HG03460 (cell line): ENCODE measurements around the gene ECE1.
A peak's percentile ranks its signal among the peaks of the same experiment; 100 is the strongest.
"Not testable (repeated sequence)": the region's sequence is repeated elsewhere in the genome, so short reads cannot be mapped to it uniquely, and the experiment has no call there.

Experiments
- ATAC-seq: cut with Tn5 transposase; IDR thresholded peaks from one replicate; pipeline ENCODE4 v1.9.1; 2021; ENCODE audit not compliant: unreplicated experiment

ECE1 gene

GRCh38 chr1:21292984-21293536, 2.8 kb upstream of the ECE1 start:
- peak; percentile 37 for ATAC-seq

GRCh38 chr1:21292503-21292983, 2.3 kb upstream of the ECE1 start:
- ATAC-seq, result no peak

GRCh38 chr1:21291964-21292363, 1.7 kb upstream of the ECE1 start:
- ATAC-seq, result no peak

- no peak for ATAC-seq
Measured at GRCh38 chr1:21291184-21291583, 921 bp upstream of the ECE1 start.

GRCh38 chr1:21290546-21290944, 282 bp upstream of the ECE1 start:
- ATAC-seq, result no peak

- ATAC-seq, result no peak
Measured at GRCh38 chr1:21289127-21289526, 1.1 kb downstream of the ECE1 start.

GRCh38 chr1:21287905-21288514, 2.3 kb downstream of the ECE1 start:
- no peak for ATAC-seq

- ATAC-seq, result not testable (repeated sequence)
Measured at GRCh38 chr1:21285386-21285785, 4.9 kb downstream of the ECE1 start.

GRCh38 chr1:21285055-21285372, 5.2 kb downstream of the ECE1 start:
- no peak for ATAC-seq

GRCh38 chr1:21284206-21285054, 5.8 kb downstream of the ECE1 start:
- ATAC-seq, result no peak

- ATAC-seq, result no peak
Measured at GRCh38 chr1:21283524-21283923, 6.7 kb downstream of the ECE1 start.

GRCh38 chr1:21282020-21282419, 8.2 kb downstream of the ECE1 start:
- ATAC-seq, result not testable (repeated sequence)

- no peak for ATAC-seq
Measured at GRCh38 chr1:21280482-21280881, 9.8 kb downstream of the ECE1 start.

GRCh38 chr1:21280011-21280471, 10.2 kb downstream of the ECE1 start:
- ATAC-seq, result no peak

GRCh38 chr1:21278860-21279845, 11.1 kb downstream of the ECE1 start:
- ATAC-seq, result no peak

GRCh38 chr1:21278208-21278859, 11.9 kb downstream of the ECE1 start:
- ATAC-seq, result no peak

GRCh38 chr1:21277180-21277579, 13.1 kb downstream of the ECE1 start:
- ATAC-seq, result no peak

- no peak for ATAC-seq
Measured at GRCh38 chr1:21272540-21272939, 17.7 kb downstream of the ECE1 start.

- no peak for ATAC-seq
Measured at GRCh38 chr1:21271550-21271949, 18.7 kb downstream of the ECE1 start.

- ATAC-seq, result no peak
Measured at GRCh38 chr1:21270086-21270689, 20.1 kb downstream of the ECE1 start.
